ENCODE data around the gene KRTAP4-3.
A peak's percentile ranks its signal among the peaks of the same experiment; 100 is the strongest.
"Not testable (repeated sequence)": the region's sequence is repeated elsewhere in the genome, so short reads cannot be mapped to it uniquely, and the experiment has no call there.

The KRTAP4-3 gene

DNA sequence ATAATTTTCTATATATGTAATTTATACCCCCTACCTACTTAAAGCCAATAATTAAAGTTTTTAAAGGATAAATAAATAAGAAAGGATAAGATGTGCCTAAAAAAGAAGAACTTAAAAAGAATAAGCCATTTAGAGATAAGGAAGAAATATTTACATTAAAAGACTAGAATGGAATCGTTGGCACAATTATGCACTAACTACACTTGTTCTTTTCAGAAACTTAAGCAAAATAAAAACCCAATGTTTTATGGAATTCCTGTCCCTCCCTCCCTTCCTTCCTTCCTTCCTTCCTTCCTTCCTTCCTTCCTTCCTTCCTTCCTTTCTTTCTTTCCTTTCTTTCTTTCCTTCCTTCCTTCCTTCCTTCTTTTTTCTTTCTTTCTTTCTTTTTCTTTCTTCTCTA lies 23.2 kb downstream of the KRTAP4-3 start:
- no peak for DNase-seq (ENCODE audit: low read depth)
- TF ChIP-seq, protein P1, sequence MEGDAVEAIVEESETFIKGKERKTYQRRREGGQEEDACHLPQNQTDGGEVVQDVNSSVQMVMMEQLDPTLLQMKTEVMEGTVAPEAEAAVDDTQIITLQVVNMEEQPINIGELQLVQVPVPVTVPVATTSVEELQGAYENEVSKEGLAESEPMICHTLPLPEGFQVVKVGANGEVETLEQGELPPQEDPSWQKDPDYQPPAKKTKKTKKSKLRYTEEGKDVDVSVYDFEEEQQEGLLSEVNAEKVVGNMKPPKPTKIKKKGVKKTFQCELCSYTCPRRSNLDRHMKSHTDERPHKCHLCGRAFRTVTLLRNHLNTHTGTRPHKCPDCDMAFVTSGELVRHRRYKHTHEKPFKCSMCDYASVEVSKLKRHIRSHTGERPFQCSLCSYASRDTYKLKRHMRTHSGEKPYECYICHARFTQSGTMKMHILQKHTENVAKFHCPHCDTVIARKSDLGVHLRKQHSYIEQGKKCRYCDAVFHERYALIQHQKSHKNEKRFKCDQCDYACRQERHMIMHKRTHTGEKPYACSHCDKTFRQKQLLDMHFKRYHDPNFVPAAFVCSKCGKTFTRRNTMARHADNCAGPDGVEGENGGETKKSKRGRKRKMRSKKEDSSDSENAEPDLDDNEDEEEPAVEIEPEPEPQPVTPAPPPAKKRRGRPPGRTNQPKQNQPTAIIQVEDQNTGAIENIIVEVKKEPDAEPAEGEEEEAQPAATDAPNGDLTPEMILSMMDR (conservative IDR thresholded peaks at IDR 0.05; ENCODE audit: low read depth, low read length), result no peak
- no peak overlapping the region for H3K4me3 ChIP-seq (ENCODE audit: low read depth, low read length)

DNA sequence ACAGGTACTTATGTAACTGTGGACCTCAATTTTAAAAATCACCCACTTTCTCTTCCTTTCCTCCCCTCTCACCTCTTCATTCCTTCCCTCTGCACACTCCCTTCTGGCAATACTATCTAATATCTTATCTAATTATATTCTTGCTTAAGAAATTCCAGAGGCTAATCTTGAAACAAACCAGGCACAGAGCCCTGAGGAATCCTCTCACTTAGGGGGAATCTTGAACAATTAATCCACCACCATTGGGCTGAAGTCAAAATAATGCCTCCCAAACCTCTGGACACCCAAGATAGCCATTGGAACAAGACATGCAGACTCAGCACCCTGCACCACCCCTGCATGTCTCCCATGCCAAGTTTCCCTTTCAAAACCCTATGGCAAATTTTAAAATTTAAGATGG lies 26.7 kb downstream of the KRTAP4-3 start:
- DNase-seq (ENCODE audit: low read depth), result no peak
- TF ChIP-seq, protein P1 (conservative IDR thresholded peaks at IDR 0.05; ENCODE audit: low read depth, low read length), result no peak
- no peak overlapping the region for H3K4me3 ChIP-seq (ENCODE audit: low read depth, low read length)

DNA sequence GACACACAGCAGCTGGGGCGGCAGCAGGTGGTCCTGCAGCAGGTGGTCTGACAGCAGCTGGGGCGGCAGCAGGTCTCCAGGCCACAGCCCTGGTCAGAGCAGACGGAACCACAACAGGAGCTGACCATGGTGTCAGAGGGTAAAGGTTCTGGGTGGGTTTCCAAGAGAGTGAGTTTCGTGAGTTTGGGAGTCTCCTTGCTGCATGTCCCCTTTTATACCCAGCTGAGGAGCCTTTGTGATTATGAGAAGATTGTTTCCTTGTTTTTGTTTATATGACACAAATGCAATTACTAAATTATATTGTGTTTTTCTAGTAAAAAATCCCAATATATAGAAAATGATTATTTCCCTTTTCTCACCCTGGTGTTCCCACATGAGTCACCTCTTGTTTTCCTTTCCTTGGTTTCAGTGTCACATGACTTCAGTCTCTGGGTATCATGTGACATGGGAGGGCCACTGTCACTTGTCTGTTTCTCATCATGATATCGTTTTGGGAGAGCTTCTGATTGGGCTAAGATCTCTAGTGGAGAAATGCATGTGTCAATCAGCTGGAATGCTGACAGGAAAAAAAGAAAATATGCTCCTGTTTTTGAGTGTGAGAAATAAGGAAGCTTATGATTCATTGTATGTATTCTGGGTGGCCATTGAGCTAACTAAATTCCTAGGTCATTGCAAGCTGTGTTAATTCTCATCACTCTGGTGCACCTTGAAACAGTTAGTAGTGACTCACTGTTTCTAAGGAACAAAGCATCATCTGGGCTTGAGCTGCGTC lies 27.5 kb downstream of the KRTAP4-3 start, which contains the start of gene KRTAP4-6:
Gene KRTAP4-6 (minus strand): TSS at position 185 of the 772 bp plus-strand sequence. CDS start 57 bp downstream, at position 128.
- no peak within 1 kb of the TSS for H3K4me3 ChIP-seq (ENCODE audit: low read depth, low read length)
- DNase-seq (ENCODE audit: low read depth), result peak; percentile 54
- TF ChIP-seq, protein P1 (conservative IDR thresholded peaks at IDR 0.05; ENCODE audit: low read depth, low read length), result no peak

DNA sequence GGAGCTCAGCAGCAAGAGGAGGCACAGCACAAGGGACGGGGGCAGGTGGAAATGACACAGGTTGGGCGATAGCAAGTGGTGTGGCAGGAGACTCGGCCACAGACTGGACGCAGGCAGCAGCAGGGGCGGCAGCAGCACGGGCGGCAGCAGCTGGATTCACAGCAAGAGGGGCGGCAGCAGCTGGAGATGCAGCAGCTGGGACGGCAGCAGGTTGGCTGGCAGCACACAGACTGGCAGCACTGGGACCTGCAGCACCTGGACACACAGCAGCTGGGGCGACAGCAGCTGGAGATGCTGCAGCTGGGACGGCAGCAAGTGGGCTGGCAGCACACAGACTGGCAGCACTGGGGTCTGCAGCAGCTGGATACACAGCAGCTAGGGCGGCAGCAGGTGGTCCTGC lies 28.2 kb downstream of the KRTAP4-3 start:
- not testable (repeated sequence) for DNase-seq (ENCODE audit: low read depth); H3K4me3 ChIP-seq (ENCODE audit: low read depth, low read length)

DNA sequence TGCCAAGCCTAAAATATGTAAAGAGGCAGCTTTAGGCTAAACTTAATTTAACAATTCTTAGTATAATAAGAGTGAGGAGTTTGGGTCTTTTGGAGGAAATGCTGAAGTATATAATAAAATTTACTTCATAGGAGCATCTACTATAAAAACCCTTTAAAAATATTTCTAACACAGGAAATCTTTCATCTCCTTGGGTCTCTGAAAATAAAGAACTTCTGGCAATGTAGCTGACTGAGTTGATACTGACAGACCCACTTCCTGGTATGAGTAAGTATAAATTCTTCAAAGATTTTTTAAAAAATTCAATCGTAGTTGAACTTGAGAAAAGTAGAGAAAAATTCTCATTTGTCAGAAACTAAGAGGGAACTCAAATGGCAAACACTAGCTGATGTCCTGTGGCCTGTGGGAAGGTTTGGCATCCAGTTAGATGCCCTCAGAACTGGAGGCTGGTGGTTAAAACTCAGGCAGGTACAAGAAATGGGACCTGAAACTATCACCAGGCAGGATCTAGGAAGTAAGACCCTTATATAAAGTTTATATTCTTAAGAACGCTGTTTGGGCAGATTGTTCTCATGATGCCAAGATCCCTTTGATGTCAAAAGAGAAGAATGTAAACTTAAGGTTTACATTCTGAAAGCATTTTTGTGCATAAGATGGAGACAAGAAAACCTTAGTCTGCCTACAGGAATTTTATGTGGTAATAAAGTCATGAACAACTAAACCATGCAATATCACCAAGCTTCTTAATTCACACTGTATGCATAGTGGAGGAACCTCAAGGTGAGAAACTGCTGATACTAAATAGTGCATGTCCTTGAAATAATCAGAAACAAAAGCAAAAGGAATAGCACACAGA lies 33.9 kb downstream of the KRTAP4-3 start:
- DNase-seq (ENCODE audit: low read depth), result peak; percentile 16
- TF ChIP-seq, protein P1 (conservative IDR thresholded peaks at IDR 0.05; ENCODE audit: low read depth, low read length), result no peak
- H3K4me3 ChIP-seq (ENCODE audit: low read depth, low read length), result no peak overlapping the region

DNA sequence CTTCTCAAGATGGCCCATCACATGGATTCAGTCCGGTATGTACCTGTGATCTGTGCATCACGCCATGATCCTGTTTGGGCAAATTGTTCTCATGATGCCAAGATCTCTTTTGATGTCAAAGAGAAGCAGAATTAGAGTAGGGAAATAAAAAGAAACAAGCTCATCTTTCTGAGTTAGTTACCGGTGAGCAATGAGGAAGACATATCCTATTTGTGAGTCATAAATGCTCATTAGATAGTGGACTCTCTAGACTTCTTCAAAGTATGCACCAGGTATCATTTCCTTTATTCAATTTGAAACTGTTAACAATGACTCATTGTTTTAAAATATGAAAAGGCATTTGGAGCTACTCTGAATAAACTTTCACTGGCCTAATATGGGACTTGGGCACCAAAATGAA lies 36.0 kb downstream of the KRTAP4-3 start:
- H3K4me3 ChIP-seq (ENCODE audit: low read depth, low read length), result no peak overlapping the region
- DNase-seq (ENCODE audit: low read depth), result peak; percentile 26
- TF ChIP-seq, protein P1 (conservative IDR thresholded peaks at IDR 0.05; ENCODE audit: low read depth, low read length), result no peak

DNA sequence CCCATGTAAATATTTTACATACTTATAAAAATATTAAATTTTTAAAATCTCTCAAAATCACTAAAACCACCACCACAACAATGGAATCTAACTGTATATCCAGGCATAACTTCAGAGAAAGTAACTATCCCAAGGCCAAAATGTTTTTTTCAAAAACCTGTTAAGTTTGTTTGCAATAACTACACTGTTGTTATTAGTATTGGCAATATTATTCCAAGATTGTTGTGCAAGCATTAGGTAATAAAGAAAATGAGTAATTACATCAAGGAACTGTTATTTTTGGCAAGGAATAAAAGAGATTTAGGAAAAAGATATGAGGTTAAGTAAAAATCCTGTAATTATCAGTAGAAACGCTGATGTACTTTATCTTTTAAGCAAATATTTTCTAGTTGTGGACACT lies 40.6 kb downstream of the KRTAP4-3 start:
- H3K4me3 ChIP-seq (ENCODE audit: low read depth, low read length), result no peak overlapping the region
- no peak for DNase-seq (ENCODE audit: low read depth)
- TF ChIP-seq, protein P1 (conservative IDR thresholded peaks at IDR 0.05; ENCODE audit: low read depth, low read length), result no peak
